ENCODE data around the gene CORO1C.

- no peak for TF ChIP-seq YY1 (IDR thresholded peaks at IDR 0.05; ENCODE audit: extremely low read depth, insufficient replicate concordance, low read depth, low read length)
- TF ChIP-seq JUND (IDR thresholded peaks at IDR 0.05) = no peak
- TF ChIP-seq ELF1 (IDR thresholded peaks at IDR 0.05; ENCODE audit: borderline replicate concordance, low read depth) = no peak
- TF ChIP-seq CTCF (IDR thresholded peaks at IDR 0.05 in 2 of 3, conservative IDR thresholded peaks at IDR 0.05 in 1 of 3; ENCODE audit: borderline replicate concordance in 1 of 3, insufficient read depth in 1 of 3, low read depth in 2 of 3, low read length in 2 of 3) = no peak
Measured at GRCh38 chr12:108770963-108771362, 39.6 kb upstream of the CORO1C start.

Data from HCT116 (cell line).